Dedifferentiated amniotic fluid mesenchymal stem cell (primary cell): ENCODE results near the gene UBXN4.
"Not testable (repeated sequence)": the region's sequence is repeated elsewhere in the genome, so short reads cannot be mapped to it uniquely, and the experiment has no call there.

ENCODE experiments used
- DNase-seq: peaks from one replicate; pipeline ENCODE4 v3.0.0-alpha.2; 2016; ENCODE audit errors: extremely low spot score

The UBXN4 gene

GRCh38 chr2:135741395-135742324 lies at the start of gene UBXN4:
Gene UBXN4, plus strand, starts transcription at chr2:135741855. Its CDS starts 75 bp downstream, at chr2:135741930.
- DNase-seq: peak; percentile 99

- no peak for DNase-seq
Measured at GRCh38 chr2:135694711-135695110, 46.9 kb upstream of the UBXN4 start.

GRCh38 chr2:135698838-135699237 lies 42.8 kb upstream of the UBXN4 start:
- DNase-seq: no peak

GRCh38 chr2:135701442-135701841 lies 40.2 kb upstream of the UBXN4 start:
- DNase-seq: peak; percentile 62

GRCh38 chr2:135703300-135703699 lies 38.4 kb upstream of the UBXN4 start:
- no peak for DNase-seq

GRCh38 chr2:135704075-135704474 lies 37.6 kb upstream of the UBXN4 start:
- DNase-seq: not testable (repeated sequence)

GRCh38 chr2:135708159-135708558 lies 33.5 kb upstream of the UBXN4 start:
- no peak for DNase-seq

GRCh38 chr2:135709992-135710391 lies 31.7 kb upstream of the UBXN4 start:
- peak; percentile 31 for DNase-seq

GRCh38 chr2:135715086-135715485 lies 26.6 kb upstream of the UBXN4 start:
- DNase-seq: not testable (repeated sequence)

GRCh38 chr2:135728064-135728743 lies 13.5 kb upstream of the UBXN4 start:
- DNase-seq: no peak

- DNase-seq: no peak
Measured at GRCh38 chr2:135732561-135732960, 9.1 kb upstream of the UBXN4 start.

- DNase-seq: no peak
Measured at GRCh38 chr2:135733045-135733444, 8.6 kb upstream of the UBXN4 start.

- no peak for DNase-seq
Measured at GRCh38 chr2:135736546-135736945, 5.1 kb upstream of the UBXN4 start.

GRCh38 chr2:135740206-135740605 lies 1.4 kb upstream of the UBXN4 start:
- DNase-seq: no peak

- DNase-seq: no peak
Measured at GRCh38 chr2:135741043-135741394, 636 bp upstream of the UBXN4 start.

GRCh38 chr2:135742325-135742757 lies 686 bp downstream of the UBXN4 start:
- peak; percentile 54 for DNase-seq

- DNase-seq: peak; percentile 21
Measured at GRCh38 chr2:135743860-135744259, 2.2 kb downstream of the UBXN4 start.

GRCh38 chr2:135744760-135745314 lies 3.2 kb downstream of the UBXN4 start:
- DNase-seq: no peak

- peak; percentile 52 for DNase-seq
Measured at GRCh38 chr2:135745545-135745944, 3.9 kb downstream of the UBXN4 start.

GRCh38 chr2:135755573-135755972 lies 13.9 kb downstream of the UBXN4 start:
- no peak for DNase-seq

- no peak for DNase-seq
Measured at GRCh38 chr2:135756692-135757091, 15.0 kb downstream of the UBXN4 start.

GRCh38 chr2:135762022-135762421 lies 20.4 kb downstream of the UBXN4 start:
- no peak for DNase-seq

- no peak for DNase-seq
Measured at GRCh38 chr2:135762530-135762929, 20.9 kb downstream of the UBXN4 start.
